NT2/D1 (cell line): ENCODE results near the gene PHACTR1.

Source experiments
- DNase-seq: peaks from one replicate; pipeline ENCODE4 v3.0.0-alpha.2; 2011; ENCODE audit warnings: low read depth, low spot score
- H3K27me3 ChIP-seq: 2 replicates; pipeline ENCODE4 v1.6.0; 2011; ENCODE audit warnings: mild to moderate bottlenecking; ENCODE audit not compliant: insufficient read length, insufficient read depth
- H3K36me3 ChIP-seq: 2 replicates; pipeline ENCODE4 v1.6.1; 2011; ENCODE audit warnings: mild to moderate bottlenecking, low read length, mixed read lengths; ENCODE audit not compliant: insufficient read depth, insufficient read length
- H3K4me1 ChIP-seq: 2 replicates; pipeline ENCODE4 v1.5.1; 2011; ENCODE audit not compliant: insufficient read depth, insufficient read length
- H3K4me3 ChIP-seq: 2 replicates; pipeline ENCODE4 v1.5.1; 2011; ENCODE audit warnings: low read depth; ENCODE audit not compliant: insufficient read length
- H3K9ac ChIP-seq: 2 replicates; pipeline ENCODE4 v1.6.0; 2011; ENCODE audit warnings: low read depth; ENCODE audit not compliant: insufficient read length
- H3K9me3 ChIP-seq: 2 replicates; pipeline ENCODE4 v1.5.1; 2011; ENCODE audit warnings: mild to moderate bottlenecking, low read length; ENCODE audit not compliant: insufficient read depth
- SUZ12 ChIP-seq: IDR thresholded peaks from 2 replicates; pipeline ENCODE4 v1.6.1; 2011; ENCODE audit not compliant: insufficient read length, insufficient read depth; ENCODE audit errors: extremely low read depth
- YY1 ChIP-seq: IDR thresholded peaks from 2 replicates; pipeline ENCODE4 v1.6.1; 2011; ENCODE audit not compliant: insufficient read length, insufficient read depth
- ZNF274 ChIP-seq: IDR thresholded peaks from 2 replicates; pipeline ENCODE4 v1.6.1; 2011; ENCODE audit warnings: mild to moderate bottlenecking, low read depth, low read length

PHACTR1 gene

DNA sequence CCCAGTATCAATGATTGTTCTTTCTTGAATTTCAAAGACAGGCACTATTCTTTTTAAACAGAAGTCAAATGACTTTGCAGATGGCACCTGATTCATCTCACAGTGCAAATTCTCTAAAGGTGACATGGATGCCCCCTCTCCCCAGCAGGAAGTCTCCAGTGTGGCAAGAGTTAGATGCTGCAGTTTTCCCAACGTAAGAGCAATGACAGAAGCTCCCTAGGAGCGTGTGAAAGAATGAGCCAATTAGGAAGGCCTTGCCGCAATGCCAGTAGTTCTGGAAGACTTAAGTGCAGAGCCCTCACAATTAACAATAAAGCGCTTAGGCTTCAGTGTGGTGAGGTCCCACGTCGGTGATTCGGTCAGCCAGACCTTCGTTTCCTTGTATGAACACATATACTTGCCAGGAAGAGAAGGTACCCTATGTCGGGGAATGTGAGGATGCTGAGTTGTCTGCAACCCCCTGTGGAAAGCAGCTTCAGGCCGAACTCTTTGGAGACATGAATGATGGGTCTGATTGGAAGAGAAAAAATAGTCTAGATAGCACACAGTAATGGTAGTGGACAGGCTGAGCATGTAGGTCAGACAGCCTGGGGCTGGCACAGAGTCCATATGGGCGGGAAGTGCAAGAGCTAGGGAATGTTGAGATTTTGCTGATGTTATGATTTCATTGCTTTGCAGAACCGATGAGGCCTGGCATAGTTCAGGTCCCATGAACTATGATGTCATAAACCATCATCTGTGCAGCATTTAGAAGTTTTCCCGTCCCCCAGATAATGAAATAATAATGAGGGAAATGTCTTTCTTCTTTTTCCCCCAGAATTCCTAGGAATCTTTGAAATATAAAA lies 132.6 kb downstream of the PHACTR1 start:
- H3K9me3 ChIP-seq = no peaks in the 10 kb centered on the region
- H3K9ac ChIP-seq = no peak overlapping the region
- no peaks in the 10 kb centered on the region for H3K4me1 ChIP-seq
- TF ChIP-seq SUZ12 = no peak
- TF ChIP-seq ZNF274 = no peak
- TF ChIP-seq YY1 = no peak
- H3K4me3 ChIP-seq = no peak overlapping the region
- no peaks in the 10 kb centered on the region for H3K27me3 ChIP-seq
- H3K36me3 ChIP-seq = no peaks in the 10 kb centered on the region
- DNase-seq = no peak

GRCh38 chr6:12849809-12850198 lies 133.2 kb downstream of the PHACTR1 start:
- no peaks in the 10 kb centered on the region for H3K4me1 ChIP-seq
- H3K27me3 ChIP-seq = no peaks in the 10 kb centered on the region
- H3K9ac ChIP-seq = no peak overlapping the region
- no peaks in the 10 kb centered on the region for H3K9me3 ChIP-seq
- no peaks in the 10 kb centered on the region for H3K36me3 ChIP-seq
- no peak for DNase-seq
- TF ChIP-seq SUZ12 = no peak
- TF ChIP-seq YY1 = no peak
- no peak for TF ChIP-seq ZNF274
- H3K4me3 ChIP-seq = no peak overlapping the region

GRCh38 chr6:12851123-12851695 lies 134.6 kb downstream of the PHACTR1 start:
- TF ChIP-seq YY1 (no peak), SUZ12 (no peak), ZNF274 (no peak)
- H3K4me1 ChIP-seq = no peaks in the 10 kb centered on the region
- no peaks in the 10 kb centered on the region for H3K9me3 ChIP-seq
- peak; percentile 3 for DNase-seq
- no peaks in the 10 kb centered on the region for H3K36me3 ChIP-seq
- no peak overlapping the region for H3K4me3 ChIP-seq
- H3K9ac ChIP-seq = no peak overlapping the region
- no peaks in the 10 kb centered on the region for H3K27me3 ChIP-seq

- TF ChIP-seq ZNF274 (no peak), SUZ12 (no peak), YY1 (no peak)
- Histone ChIP-seq H3K36me3 (no peaks in the 10 kb centered on the region), H3K4me3 (no peak overlapping the region), H3K9ac (no peak overlapping the region), H3K9me3 (no peaks in the 10 kb centered on the region), H3K27me3 (no peaks in the 10 kb centered on the region), H3K4me1 (no peaks in the 10 kb centered on the region)
- DNase-seq = no peak
Measured at GRCh38 chr6:12861603-12862002, 145.0 kb downstream of the PHACTR1 start.

GRCh38 chr6:12865117-12865516 lies 148.6 kb downstream of the PHACTR1 start:
- TF ChIP-seq SUZ12 (no peak), ZNF274 (no peak), YY1 (no peak)
- Histone ChIP-seq H3K36me3 (no peaks in the 10 kb centered on the region), H3K4me3 (no peak overlapping the region), H3K27me3 (no peaks in the 10 kb centered on the region), H3K4me1 (no peaks in the 10 kb centered on the region), H3K9ac (no peak overlapping the region), H3K9me3 (no peaks in the 10 kb centered on the region)
- DNase-seq = no peak

GRCh38 chr6:12865671-12866181 lies 149.2 kb downstream of the PHACTR1 start:
- Histone ChIP-seq H3K4me3 (no peak overlapping the region), H3K4me1 (no peaks in the 10 kb centered on the region), H3K9me3 (no peaks in the 10 kb centered on the region), H3K36me3 (no peaks in the 10 kb centered on the region), H3K9ac (no peak overlapping the region), H3K27me3 (no peaks in the 10 kb centered on the region)
- TF ChIP-seq ZNF274 (no peak), YY1 (no peak)
- DNase-seq = no peak

GRCh38 chr6:12866422-12867029 lies 150.0 kb downstream of the PHACTR1 start:
- H3K4me1 ChIP-seq = no peaks in the 10 kb centered on the region
- no peak overlapping the region for H3K9ac ChIP-seq
- TF ChIP-seq SUZ12 (no peak), YY1 (no peak), ZNF274 (no peak)
- H3K4me3 ChIP-seq = no peak overlapping the region
- H3K9me3 ChIP-seq = no peaks in the 10 kb centered on the region
- no peaks in the 10 kb centered on the region for H3K27me3 ChIP-seq
- no peaks in the 10 kb centered on the region for H3K36me3 ChIP-seq
- no peak for DNase-seq
